GM12865 (cell line): Measurements from ENCODE around the gene ALLC.
A peak's percentile ranks its signal among the peaks of the same experiment; 100 is the strongest.

ENCODE experiments used
- DNase-seq: peaks from one replicate; pipeline ENCODE4 v3.0.0; 2010; ENCODE audit warnings: low read depth
- H3K4me3 ChIP-seq: 2 replicates; pipeline ENCODE4 v1.5.1; 2011; ENCODE audit warnings: mild to moderate bottlenecking, low read depth, low read length, control low read depth
- TF ChIP-seq, protein P1 (sequence below): IDR thresholded peaks from 2 replicates; pipeline ENCODE4 v1.5.1; 2011; ENCODE audit warnings: low read length, control low read depth, low read depth, inconsistent platforms; ENCODE audit not compliant: insufficient read depth; ENCODE audit errors: missing control alignments

The ALLC gene

DNA sequence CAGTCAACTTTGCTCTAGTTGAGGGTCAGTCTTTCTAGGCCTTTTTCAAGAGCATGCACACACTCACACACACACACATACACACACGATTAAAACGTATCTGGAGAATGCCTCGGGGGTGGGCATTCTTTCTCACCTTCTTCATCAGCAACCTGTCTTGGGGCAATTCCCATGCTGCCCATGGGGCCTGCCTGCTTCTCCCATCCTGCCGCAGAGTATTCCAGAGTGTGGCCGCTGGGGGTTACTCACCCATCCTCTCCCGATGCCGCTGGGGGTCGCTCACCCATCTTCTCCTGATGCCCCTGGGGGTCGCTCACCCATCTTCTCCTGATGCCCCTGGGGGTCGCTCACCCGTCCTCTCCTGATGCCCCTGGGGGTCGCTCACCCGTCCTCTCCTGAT lies 10.8 kb upstream of the ALLC start:
- H3K4me3 ChIP-seq: no peak overlapping the region
- TF ChIP-seq, protein P1, sequence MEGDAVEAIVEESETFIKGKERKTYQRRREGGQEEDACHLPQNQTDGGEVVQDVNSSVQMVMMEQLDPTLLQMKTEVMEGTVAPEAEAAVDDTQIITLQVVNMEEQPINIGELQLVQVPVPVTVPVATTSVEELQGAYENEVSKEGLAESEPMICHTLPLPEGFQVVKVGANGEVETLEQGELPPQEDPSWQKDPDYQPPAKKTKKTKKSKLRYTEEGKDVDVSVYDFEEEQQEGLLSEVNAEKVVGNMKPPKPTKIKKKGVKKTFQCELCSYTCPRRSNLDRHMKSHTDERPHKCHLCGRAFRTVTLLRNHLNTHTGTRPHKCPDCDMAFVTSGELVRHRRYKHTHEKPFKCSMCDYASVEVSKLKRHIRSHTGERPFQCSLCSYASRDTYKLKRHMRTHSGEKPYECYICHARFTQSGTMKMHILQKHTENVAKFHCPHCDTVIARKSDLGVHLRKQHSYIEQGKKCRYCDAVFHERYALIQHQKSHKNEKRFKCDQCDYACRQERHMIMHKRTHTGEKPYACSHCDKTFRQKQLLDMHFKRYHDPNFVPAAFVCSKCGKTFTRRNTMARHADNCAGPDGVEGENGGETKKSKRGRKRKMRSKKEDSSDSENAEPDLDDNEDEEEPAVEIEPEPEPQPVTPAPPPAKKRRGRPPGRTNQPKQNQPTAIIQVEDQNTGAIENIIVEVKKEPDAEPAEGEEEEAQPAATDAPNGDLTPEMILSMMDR: no peak
- DNase-seq: no peak

DNA sequence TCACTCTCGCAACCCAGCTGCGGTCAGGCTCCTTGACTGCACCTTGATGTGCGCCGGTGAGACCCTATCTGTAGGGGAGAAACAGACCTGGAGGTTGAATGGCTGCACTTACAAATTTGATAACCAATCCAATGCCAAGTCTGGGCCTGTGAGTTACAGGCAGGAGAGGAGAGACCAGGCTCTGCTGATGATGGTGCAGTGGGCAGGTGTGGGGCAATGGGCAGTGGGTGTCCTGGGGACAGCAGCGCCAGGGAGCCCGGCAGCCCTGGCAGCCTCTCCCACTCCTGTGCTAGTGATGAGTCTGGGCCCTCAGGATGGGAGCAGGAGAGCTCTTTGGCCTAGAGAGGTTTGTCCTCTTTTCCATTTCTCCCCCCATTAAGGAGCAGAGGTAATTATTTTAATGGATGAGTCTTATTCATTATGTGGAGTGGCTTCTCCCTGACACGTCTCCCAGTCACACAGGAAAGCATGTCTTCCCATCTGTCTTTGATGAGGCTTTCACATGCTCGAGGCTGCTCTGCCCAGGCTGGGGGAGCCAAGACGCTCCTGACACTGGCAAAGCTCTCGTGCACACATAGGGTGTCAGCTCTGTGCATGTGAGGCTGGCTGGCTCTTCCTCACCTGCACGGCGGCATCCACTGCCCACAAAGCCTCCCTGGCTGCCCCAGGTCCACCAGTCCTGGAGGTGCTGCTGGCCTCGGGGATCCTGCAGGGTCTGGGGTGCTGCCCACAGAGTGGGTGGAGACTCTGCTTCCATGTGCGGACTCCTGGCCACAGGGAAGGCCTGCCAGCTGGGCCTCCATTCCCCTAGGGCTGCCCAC lies 10.0 kb upstream of the ALLC start:
- TF ChIP-seq, protein P1: no peak
- no peak overlapping the region for H3K4me3 ChIP-seq
- no peak for DNase-seq

DNA sequence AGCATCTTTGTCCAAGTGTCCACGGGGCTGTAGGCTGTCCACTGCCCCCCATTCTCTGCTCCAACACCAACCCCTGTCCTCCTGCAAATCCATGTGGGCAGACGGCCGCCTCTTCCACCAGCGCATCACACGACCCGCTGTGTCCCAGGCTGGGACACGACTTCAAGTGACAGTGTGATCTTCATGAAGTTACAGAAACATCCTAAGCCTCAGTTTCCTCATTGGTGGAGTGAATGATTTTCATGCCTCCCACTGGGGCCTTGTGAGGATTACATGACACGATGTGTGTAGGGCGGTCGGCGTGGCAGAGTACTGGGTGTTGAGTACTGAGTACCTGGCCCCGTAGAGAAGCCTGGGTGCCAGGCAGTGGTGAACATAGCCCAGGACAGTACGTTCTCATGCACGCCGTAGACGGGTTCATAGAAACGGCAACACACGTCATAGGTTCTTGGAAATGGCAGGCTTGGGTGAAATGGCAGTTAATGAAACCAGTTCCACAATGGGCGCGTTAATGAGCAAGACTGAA lies 9.3 kb upstream of the ALLC start:
- H3K4me3 ChIP-seq: no peak overlapping the region
- DNase-seq: no peak
- TF ChIP-seq, protein P1: no peak

DNA sequence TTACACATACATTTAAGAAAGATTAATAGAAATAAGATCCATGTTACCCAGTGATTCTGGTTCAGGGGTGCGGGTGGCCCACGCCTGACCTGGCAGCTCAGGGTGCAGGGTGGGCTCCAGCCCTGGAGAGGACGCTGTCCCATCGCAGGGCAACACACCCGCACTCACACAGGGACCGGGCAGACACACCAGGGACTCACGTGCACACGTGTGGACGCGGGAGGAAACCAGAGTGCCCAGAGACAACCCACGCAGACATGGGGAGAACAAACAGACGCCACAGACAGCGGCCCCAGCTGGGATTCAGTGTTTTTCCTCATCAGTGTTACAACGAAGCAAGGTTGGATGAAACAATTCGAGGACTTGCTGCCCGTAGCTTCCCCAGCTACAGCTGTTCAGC lies 8.4 kb upstream of the ALLC start:
- TF ChIP-seq, protein P1: no peak
- no peak for DNase-seq
- no peak overlapping the region for H3K4me3 ChIP-seq

DNA sequence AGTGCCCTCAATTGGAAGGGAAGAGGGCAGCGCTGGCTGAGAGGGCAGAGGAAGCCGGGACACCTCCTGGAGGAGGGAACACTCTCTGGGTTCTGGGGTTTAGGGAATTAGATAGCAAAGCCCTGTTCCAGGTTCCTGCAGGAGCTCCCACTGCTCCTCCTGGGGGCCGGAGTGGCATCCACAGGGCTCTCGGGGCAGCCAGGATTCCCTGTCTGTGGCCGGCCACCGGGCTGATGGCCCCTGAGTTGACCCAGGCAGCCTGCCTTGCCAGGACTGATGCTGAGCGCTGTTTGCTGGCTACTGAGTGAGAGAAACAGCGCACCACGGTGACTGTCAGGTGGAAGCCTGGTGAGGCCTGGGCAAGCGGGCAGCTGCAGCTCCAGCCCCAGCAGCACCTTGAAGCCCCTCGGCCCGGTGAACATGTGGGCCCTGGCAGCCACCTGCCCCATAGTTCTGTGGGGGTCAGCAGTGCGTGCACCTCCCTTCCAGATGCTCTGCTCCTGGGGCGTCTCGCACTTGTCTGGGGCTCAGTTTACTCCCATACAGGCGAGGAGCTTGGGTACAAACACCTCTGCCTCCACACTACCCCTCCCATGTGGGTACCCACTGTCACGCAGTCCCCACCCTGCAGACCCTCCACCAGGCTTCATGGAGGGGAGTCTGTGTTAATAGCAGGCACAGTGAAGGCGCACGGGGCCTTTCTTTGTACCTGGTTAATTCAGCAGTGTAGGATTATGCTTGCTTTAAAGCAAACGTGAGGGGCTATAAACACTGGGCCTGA lies 7.7 kb upstream of the ALLC start:
- TF ChIP-seq, protein P1: no peak
- H3K4me3 ChIP-seq: no peak overlapping the region
- no peak for DNase-seq

DNA sequence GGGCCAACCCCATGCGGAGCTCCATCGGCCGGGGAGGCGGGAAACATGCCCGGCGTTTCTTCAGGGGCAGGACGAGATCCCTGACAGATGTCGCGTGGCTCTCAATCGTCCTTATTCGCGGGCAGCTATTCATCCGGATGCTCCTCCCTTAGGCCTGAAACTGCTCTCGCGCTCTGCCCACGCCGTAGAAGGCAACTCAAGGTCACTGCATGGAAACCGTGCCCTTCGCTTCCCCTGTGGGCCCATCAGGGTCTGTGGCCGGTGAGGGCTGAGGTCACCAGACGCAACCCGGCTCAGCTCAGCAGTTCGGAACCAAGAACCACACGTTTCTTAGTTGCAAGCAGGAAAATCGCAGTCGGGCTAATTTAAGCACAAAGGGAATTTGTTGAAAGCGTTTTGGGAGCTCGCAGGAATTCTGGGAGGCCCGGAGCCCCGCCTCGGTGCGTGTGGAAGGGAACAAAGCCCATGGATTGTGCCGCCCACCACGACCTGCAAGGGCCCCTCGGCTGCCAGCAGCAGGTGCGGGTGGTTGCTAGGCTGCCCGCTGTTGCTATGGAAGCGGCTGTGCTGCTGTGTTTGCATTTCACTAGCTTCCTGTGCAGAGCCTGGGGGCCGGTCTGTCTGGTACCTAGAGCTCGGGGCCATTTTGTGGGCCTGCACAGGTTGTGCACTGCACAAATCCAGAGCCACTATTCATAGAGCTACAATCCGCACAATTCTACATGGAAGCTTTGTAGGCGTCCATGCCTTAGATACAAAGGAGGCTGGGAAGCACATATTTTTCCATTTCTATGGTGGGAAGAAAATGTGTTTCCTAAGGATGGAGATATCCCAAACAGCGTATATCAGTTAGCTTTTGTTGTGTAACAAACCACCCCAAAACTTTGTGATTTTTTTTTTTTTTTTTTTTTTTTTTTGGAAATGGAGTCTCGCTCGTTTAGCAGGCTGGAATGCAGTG lies 6.0 kb upstream of the ALLC start:
- peak; percentile 93 for DNase-seq
- H3K4me3 ChIP-seq: peak overlapping the region; percentile 53
- TF ChIP-seq, protein P1: no peak
